HG02852 (cell line): Measurements from ENCODE around the gene PNKP.

Source experiments
- ATAC-seq: cut with Tn5 transposase; IDR thresholded peaks from one replicate; pipeline ENCODE4 v1.9.1; 2021; ENCODE audit warnings: mild to moderate bottlenecking, moderate library complexity; ENCODE audit not compliant: unreplicated experiment

PNKP gene

DNA sequence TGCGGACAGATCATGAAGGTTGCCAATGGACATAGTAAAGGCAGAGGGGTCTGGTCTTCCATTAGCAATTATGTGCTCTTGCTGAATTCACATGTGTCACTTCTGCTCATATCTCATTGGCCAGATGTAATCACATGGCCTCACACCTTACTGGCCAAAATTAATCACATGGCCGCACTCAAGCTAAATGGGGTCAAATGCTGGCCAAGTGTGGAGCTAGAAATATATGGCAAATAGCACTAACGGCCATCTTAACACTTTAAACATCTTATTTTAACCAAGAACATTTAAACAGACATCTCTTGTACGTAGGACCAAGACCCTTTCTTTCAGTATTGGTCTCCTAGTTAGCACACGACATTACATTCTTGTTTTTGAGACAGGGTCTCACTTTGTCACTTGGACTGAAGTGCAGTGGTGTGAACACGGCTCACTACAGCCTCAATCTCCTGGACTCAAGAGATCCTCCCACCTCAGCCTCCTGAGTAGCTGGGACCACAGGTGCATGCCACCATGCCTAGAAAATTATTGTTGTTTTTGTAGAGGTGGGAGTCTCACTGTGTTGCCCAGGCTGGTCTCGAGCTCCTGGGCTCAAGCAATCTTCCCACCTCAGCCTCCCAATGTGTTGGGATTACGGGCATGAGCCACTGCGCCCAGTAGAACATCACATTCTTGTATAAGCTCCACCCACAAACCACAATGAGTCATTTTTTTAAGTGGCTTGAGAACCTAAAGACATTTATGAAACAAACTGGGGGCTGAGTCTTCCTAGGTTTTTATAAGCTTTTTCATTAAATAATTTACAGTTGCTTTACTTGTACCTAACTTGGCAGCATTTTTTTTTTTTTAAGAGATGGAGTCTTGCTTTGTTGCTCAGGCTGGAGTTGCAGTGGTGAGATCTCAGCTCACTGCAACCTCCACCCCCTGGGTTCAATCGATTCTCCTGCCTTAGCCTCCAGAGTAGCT is 19.4 kb downstream of the PNKP start:
- ATAC-seq: no peak

DNA sequence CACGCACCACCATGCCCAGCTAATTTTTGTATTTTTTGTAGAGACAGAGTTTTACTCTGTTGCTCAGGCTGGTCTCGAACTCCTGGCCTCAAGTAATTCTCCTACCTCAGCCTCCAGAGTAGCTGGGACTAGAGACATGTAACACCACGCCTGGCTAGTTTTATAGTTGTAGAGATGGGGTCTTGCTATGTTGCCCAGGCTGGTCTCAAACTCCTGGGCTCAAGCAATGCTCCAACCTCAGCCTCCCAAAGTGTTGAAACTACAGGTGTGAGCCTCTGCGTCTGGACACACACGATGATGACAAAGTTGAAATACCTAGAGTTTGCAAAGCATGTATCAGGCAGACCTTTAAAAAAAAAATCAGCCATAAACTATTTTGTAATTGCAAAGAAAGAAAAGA is 21.0 kb downstream of the PNKP start:
- no peak for ATAC-seq

DNA sequence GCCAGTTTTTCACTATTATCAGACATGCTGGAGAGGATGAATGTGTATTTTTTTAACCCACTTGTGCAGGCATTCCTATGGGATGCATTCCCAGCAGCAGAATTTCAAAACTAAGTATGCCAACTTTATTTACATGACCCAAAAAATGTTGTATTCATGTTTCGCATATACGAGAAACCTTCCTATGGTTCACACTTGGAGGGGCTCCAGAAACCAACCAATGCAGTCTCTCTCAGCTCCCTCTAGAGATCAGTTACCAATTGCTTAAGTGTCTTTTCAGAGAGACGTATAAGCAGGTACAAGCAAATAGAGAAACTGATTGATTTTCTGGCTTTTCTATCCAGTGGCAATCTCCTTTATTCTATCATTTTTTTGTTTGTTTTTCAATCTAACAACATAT is 22.0 kb downstream of the PNKP start:
- ATAC-seq: no peak

DNA sequence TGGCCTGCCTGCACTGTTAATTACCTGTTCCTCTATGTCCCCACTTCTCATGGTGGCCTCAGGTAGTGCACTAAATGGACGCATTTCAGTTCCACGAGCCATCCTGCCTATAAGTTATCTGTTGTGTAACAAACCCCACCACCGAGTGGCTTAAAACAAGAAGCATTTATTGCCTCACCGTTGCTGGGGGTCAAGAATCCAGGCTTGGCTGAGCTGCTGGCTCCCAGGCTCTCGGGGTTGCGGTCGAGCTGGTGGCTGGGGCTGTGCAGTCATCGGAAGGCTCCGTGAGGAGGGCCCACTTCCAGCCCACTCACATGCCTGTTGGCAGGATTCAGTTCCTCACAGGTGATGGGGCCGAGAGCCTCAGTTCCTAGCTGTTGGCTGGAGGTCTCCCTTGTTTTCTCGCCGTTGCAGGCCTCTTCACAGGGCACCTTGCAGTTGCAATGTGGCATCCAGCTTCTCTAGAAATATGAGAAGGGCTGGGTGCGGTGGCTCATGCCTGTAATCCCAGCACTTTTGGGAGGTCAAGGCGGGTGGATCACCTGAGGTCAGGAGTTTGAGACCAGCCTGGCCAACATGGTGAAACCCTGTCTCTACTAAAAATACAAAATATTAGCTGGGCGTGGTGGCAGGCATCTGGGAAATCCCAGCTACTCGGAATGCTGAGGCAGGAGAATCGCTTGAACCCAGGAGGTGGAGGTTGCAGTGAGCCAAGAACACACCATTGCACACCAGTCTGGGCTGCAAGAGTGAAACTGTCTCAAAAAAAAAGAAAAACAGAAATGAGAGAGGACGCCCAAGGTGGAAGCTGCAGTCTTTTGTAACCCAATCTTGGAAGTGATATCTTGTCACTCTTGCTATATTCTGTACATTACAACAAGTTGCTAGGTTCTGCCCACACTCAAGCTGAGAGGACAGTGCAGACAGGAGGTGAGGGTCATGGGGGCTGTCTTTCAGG is 23.0 kb downstream of the PNKP start:
- ATAC-seq: no peak

DNA sequence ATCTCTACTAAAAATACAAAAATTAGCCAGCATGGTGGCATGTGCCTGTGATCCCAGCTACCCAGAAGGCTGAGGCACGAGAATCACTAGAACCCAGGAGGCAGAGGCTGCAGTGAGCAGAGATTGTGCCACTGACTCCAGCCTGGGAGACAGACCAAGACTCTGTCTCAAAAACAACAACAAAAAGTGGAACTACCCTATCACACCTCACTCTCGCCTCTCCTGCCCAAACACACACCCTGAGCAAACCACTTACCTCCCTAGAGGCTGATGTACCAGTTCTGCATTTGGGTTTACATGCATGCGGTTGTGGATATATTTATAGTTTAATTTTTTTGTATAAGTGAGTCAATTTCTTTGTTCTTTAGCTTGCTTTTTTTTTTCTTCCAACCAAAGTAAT is 24.1 kb downstream of the PNKP start:
- ATAC-seq: no peak

DNA sequence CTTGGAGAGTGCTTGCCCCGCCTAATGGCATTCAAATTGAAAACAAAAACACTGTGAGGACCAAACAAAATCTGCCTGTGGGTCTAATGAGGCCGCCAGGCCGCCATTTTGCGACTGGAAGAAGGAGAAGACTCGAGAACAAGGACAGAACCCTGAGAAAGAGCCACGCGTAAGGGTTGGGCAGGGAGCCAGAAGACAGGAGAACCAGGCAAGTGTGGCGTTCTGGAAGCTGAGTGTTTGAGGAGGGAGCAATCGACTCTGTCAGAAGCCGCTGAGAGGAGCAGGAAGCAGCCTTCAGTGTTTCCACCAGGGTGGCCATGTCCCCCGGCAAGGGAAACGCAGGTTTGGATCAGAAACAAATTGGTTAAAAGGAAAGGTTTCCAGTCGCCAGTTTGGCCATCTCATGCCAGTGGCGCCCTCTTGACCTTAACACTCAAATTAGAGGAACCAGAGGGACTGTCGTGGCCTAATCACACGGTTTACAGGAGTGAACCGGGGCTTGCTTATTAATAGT is 26.6 kb downstream of the PNKP start:
- ATAC-seq: no peak

DNA sequence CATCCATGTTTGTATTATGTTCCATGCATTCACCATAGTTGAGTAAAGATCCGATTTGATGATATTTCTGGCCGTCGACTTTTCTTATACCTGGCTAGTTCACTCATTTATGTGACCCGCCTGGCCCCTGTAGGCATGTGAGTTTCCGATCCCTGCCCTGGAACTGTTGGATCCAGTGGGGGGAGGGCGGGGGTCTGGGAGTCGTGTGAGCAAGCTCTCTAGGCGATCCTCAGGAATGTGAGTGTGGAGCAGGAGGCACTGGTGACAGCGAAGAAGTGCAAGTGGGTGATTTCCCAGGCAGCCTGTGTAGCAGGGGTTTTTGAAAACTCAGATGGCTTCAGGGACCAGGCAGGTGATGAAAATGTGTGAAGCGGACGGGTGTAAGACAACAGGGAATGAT is 27.1 kb downstream of the PNKP start:
- no peak for ATAC-seq

DNA sequence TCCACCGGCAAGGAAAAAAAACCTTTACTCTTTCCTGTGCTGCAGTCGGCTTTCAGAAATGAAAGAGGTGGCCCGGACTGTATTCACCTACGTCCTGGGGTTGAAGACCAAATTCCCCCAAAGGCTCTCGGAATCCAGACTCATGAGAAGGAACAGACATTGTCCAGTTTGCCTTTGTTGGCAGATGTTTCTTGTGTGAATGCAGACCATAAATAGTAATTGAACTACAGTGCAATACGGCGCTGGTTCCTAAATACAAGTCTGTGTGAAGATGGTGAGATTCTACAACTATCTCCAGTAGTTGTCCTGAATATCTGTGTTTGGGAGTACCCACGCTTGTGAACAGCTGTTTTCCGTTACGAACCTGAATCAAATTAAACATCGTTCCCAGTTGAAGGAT is 27.7 kb downstream of the PNKP start:
- ATAC-seq: no peak

DNA sequence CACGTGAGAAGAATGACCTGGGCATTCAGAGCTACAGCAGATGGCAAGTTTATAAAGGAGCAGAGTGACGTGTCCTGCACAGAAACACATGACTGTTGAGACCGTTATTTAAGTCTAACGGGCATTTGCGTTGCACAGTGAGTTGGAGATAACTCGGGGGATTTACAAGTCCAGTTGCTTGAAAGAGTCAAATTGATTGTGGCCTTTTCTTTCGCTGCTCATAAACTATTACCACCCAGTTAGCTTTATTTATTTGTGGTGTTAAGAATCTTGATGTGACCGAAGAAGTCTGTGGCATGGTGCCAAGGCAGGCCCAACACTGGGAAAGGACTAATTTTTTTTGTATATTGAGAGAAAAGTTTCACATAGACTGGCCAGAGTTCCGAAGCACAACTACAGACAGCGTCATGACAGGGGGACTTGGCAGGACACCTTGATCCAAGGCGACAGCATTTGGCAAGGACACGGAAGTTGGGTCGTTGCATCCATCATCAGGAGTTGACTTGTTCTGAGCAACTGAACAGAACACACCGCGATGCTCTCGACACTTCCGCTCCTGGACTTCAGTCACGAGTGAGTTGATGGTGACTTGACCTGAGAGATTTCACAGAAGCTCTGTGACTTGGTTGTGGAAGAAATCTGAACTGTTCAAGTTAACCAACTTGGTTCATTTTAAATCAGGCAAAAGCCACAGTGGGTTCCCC is 28.3 kb downstream of the PNKP start:
- no peak for ATAC-seq

DNA sequence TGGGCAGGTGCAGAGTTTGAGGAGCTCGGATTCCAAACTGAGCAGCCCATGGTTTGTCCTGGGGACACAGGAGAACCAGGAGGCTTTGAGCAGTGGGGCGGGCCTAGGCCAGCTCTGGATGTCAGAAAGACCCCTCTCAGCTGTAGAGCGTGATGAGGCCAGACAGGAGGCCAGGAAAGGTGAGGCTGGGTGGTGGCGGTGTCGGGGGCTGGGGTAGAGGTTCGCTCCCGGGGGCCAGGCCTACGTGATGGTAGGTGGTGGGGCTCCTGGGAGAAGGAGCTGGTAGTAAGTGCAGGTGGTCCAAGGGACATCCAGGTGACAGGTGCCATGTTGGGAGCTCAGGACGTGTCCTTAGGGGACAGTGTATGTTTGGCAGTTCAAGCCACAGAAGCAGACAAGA is 30.0 kb downstream of the PNKP start:
- no peak for ATAC-seq

DNA sequence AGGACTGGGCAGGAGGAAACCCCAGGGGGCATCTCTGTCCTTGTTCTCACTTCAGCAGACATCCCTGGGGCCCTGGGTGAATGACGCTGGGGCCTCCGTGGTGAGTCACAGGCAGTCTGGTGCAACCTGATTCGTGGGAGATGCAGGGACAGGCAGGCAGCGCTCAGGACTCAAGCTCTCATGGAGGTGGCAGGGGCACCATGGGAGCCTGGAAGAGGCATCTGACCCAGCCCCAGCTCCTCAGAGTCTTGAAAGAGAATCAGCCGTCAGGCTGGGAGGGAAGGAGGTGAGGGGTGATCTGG is 30.4 kb downstream of the PNKP start:
- no peak for ATAC-seq

DNA sequence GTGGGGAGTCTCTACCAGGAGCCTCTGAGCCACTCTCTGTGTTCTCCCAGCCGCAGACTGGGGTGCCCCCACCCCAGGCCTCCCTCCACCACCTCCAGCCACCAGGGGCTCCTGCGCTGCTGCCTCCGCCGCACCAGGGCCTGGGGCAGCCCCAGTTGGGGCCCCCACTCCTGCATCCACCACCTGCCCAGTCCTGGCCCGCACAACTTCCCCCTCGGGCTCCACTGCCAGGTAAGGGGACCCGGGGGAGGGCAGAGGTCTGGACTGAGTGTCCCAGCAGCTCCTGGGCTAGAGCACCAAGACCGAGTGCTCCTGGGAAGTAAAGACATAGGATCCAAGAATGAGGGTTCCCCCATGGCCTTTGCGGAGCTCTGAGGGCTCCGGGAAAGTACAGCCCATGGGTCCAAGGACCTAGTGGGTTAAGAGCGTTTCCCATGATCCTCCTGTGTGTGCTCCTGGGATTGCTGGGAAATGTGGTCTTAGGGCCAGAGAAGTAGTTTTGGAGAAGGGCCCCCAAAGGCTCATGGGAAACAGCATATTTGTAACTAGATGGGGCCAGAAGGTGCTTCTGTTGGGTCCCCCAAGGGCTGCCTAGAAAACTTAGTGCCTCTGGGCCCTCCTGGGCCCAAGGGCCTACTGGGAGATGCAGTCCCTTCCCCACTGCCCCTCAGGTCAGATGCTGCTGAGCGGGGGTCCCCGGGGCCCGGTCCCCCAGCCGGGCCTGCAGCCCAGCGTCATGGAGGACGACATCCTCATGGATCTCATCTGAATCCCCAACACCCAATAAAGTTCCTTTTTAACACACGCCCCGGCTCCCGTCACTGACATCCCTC is 31.0 kb downstream of the PNKP start:
- no peak for ATAC-seq

DNA sequence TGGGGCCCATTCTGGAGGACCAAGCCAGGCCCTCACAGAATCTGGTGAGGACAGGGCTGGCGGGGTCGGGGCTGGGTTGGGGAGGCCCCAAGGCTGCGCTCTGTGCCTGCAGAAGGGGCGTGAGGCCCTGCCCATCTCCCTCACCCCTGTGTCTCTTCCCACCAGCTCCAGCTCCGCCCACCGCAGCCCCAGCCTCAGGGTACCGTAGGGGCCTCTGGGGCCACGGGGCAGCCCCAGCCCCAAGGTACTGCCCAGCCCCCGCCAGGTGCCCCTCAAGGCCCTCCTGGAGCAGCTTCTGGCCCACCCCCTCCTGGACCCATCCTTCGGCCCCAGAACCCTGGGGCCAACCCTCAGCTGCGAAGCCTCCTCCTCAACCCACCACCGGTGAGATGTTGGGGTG is 31.8 kb downstream of the PNKP start:
- ATAC-seq: no peak

DNA sequence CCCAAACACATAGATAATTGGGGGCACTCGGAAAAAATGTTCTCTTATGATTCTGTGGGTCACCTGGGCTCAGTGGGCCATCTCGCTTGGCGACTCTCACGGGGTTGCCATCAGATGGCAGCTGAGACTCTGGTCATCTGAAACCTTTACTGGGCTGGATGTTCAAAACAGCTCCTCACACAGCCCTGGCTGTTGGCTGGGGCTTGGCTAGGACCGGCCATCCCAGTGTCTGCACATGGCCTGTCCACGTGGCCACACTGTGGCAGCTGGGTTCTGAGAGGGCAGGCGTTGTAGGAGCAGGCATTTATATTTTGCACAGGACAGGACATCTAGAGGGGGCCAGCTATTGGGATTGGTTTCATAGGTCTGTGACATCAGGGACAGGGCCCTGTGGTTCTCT is 33.8 kb downstream of the PNKP start:
- ATAC-seq: no peak

DNA sequence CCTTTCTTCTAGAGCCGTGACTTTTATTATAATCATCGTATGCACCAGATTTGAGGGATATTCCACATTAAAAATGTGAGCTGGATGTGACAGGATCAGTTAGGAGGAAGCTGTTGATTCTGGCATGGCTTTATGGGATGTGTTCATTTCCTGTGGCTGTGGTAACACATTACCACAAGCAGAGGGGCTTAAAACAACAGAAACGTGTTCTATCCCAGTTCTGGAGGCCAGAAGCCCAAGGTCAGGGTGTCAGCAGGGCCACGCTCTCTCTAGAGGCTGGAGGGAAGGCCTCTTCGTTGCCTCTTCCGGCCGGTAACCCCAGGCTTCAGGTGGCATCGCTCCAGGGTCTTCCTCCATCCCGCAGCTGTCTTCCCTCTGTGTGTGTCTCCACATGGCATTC is 34.8 kb downstream of the PNKP start:
- no peak for ATAC-seq

DNA sequence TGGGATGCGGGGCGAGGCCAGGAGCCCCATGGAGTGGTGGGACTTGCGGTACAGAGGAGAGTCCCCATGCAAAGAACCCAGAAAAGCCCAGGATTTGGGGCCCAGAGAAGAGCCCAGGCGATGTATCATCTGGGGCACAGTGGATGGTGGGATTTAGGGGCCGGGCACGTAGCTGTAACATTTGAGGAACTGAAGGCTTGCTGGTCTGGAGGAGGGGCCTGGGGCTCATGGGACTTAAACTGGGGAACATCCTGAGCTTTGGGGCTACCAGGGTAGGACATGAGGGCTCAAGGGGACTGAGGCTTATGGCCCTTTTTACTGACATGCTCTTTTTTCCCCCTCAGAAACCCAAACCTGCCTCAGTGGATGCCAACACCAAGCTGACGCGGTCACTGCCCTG is 35.8 kb downstream of the PNKP start:
- no peak for ATAC-seq

DNA sequence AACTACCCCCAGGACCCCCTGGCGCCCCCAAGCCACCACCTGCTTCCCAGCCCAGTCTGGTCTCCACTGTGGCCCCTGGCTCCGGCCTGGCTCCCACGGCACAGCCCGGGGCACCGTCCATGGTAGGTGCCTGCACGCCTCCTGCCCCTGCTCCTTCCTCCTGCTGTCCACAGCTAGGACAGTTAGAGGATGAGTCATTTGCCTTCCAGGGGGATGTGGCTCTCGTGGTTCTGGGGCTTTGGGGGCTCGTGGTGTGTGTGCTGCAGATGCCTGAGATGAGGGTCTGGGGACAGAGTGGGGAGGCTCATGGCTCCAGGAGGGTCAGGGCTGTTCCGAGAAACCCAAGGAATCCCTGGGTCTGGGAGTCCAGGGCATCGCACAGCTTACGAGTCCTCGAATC is 36.6 kb downstream of the PNKP start:
- ATAC-seq: no peak

DNA sequence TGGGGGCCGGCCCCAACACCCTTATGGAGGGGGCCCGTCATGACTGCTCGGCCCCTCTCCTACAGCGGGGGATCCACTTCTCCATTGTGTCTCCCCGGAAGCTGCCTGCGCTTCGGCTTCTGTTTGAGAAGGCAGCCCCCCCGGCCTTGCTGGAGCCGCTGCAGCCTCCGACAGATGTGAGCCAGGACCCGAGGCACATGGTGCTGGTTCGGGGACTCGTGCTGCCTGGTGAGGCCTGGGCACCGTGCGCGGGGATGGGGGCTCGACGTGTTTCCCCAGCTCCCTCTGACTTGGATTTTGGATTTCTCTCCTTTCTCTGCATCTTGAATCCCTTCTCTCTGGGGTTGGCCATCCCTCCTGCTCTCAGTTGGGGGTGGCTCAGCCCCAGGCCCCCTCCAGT is 37.7 kb downstream of the PNKP start:
- ATAC-seq: no peak

DNA sequence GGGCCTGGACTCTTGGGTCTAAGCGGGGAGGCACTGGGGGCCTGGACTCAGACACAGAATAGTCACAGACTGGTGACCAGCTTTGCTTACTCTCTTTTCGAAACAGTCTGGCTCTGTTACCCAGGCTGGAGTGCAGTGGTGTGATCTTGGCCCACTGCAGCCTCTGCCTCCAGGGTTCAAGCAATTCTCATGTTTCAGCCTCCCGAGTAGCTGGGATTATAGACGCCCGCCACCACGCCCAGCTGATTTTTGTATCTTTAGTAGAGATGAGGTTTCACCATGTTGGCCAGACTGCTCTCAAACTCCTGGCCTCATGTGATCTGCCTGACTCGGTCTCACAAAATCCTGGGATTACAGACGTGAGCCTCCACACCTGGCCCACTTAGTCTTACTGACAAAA is 38.2 kb downstream of the PNKP start:
- no peak for ATAC-seq

DNA sequence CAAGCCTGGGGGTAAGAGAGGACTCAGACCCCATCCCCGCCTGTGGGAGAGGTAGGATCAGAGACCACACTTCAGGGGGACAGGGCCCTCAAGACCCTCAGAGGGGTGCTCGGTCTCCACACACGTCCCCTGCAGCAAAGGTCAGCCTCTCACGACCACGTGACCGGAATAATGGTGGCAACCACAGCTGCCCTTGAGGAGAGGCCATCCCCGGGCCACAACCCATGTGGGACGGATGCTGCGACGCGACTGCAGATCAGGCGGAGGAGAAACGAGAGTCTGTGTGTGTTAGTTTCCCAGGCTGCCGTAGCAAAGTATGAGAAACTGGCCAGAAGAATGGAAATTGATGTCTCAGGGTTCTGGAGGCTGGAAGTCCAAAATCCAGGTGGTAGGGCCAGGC is 40.3 kb downstream of the PNKP start:
- ATAC-seq: no peak
